HepG2 (cell line): ENCODE data around the gene FBXO2. TPM values are rescaled to one million over a fixed set of nuclear protein-coding genes. Genes with fewer than 3 reads are reported as not detected.

ENCODE experiments used
- ARNTL ChIP-seq: sonication (generic); formaldehyde crosslinking; IDR thresholded peaks from 2 replicates; pipeline ENCODE4 v1.4.0; 2020; ENCODE audit warnings: mild to moderate bottlenecking, missing genetic modification reagents
- BCL6 ChIP-seq: IDR thresholded peaks from 2 replicates; pipeline ENCODE4 v1.6.1; 2016; ENCODE audit warnings: missing genetic modification reagents, missing compliant biosample characterization
- HCFC1 ChIP-seq: fragments of 150-350 bp; IDR thresholded peaks from 2 replicates; pipeline ENCODE4 v1.6.1; 2014; ENCODE audit warnings: low read depth, low read length
- NBN ChIP-seq: fragments of 450-650 bp; conservative IDR thresholded peaks from 2 replicates; pipeline ENCODE4 v1.6.1; 2017
- POLR2G ChIP-seq: fragments of 200-400 bp; formaldehyde crosslinking; IDR thresholded peaks from 2 replicates; pipeline ENCODE4 v1.6.1; 2018; ENCODE audit warnings: mild to moderate bottlenecking, low read depth, low read length, moderate library complexity
- SALL1 ChIP-seq: sonication (generic); formaldehyde crosslinking; IDR thresholded peaks from 2 replicates; pipeline ENCODE4 v1.8.0; 2022; ENCODE audit warnings: mild to moderate bottlenecking, missing genetic modification reagents
- SMC3 ChIP-seq: IDR thresholded peaks from 2 replicates; pipeline ENCODE4 v1.6.1; 2011; ENCODE audit warnings: low read length, improper control_type of control experiment
- ZNF432 ChIP-seq: sonication (generic); formaldehyde crosslinking; IDR thresholded peaks from 2 replicates; pipeline ENCODE4 v1.5.0; 2020; ENCODE audit warnings: missing genetic modification reagents, mild to moderate bottlenecking, borderline replicate concordance
- ZNF567 ChIP-seq: sonication (generic); formaldehyde crosslinking; IDR thresholded peaks from 2 replicates; pipeline ENCODE4 v1.8.1; 2023; ENCODE audit warnings: mild to moderate bottlenecking, missing genetic modification reagents, borderline replicate concordance
- ZNF724P ChIP-seq: sonication (generic); formaldehyde crosslinking; IDR thresholded peaks from 2 replicates; pipeline ENCODE4 v1.8.0; 2022; ENCODE audit warnings: missing genetic modification reagents, borderline replicate concordance
- ZNF75D ChIP-seq: sonication (generic); formaldehyde crosslinking; IDR thresholded peaks from 2 replicates; pipeline ENCODE4 v1.8.1; 2023; ENCODE audit warnings: missing genetic modification reagents, mild to moderate bottlenecking, borderline replicate concordance
- polyA plus RNA-seq, 8 experiments: library from polyadenylated mRNA; depleted of rRNA in 3 of 8; stranded (reverse) in 7 of 8; unstranded in 1 of 8; fragments of >200 nt; fragmentation: Illumina TruSeq in 4 of 8; extraction: Trizol in 4 of 8; gene quantifications; 2 replicates each; pipeline versions ENCODE4 v1.2.1 to v1.2.3, GENCODE V29; 2011 to 2016; ENCODE audit warnings: low read depth in 4 of 8, missing spikeins in 1 of 8, mixed read lengths in 1 of 8; ENCODE audit not compliant: insufficient read depth in 1 of 8
- total RNA-seq, 5 experiments: library from RNA; depleted of rRNA; stranded (reverse); fragments of >200 nt; fragmentation: Illumina TruSeq; extraction: Trizol; gene quantifications; 2 replicates each; pipeline ENCODE4 v1.2.3, GENCODE V29; 2016; ENCODE audit warnings: low read depth in 1 of 5
- TF ChIP-seq, protein P1 (sequence below): IDR thresholded peaks from 2 replicates; pipeline ENCODE4 v1.6.1; 2016
- TF ChIP-seq, protein P2 (sequence below): sonication (generic); formaldehyde crosslinking; IDR thresholded peaks from 2 replicates; pipeline ENCODE4 v1.4.0; 2020; ENCODE audit warnings: mild to moderate bottlenecking, missing genetic modification reagents
- TF ChIP-seq, protein P3 (sequence below): sonication (generic); formaldehyde crosslinking; IDR thresholded peaks from 2 replicates; pipeline ENCODE4 v1.5.0; 2020; ENCODE audit warnings: mild to moderate bottlenecking, missing genetic modification reagents
- TF ChIP-seq, protein P4 (sequence below): sonication (generic); formaldehyde crosslinking; IDR thresholded peaks from 2 replicates; pipeline ENCODE4 v1.9.0; 2021; ENCODE audit warnings: missing genetic modification reagents, mild to moderate bottlenecking, borderline replicate concordance
- TF ChIP-seq, protein P5 (sequence below): sonication (generic); formaldehyde crosslinking; IDR thresholded peaks from 2 replicates; pipeline ENCODE4 v1.4.0; 2020; ENCODE audit warnings: missing genetic modification reagents

The FBXO2 gene
- total and polyA plus RNA-seq, 2 of the 13 experiments (the other 11 are each of a cell fraction or from before 2014, with no cell fraction given) = 79.3 to 112 TPM

DNA sequence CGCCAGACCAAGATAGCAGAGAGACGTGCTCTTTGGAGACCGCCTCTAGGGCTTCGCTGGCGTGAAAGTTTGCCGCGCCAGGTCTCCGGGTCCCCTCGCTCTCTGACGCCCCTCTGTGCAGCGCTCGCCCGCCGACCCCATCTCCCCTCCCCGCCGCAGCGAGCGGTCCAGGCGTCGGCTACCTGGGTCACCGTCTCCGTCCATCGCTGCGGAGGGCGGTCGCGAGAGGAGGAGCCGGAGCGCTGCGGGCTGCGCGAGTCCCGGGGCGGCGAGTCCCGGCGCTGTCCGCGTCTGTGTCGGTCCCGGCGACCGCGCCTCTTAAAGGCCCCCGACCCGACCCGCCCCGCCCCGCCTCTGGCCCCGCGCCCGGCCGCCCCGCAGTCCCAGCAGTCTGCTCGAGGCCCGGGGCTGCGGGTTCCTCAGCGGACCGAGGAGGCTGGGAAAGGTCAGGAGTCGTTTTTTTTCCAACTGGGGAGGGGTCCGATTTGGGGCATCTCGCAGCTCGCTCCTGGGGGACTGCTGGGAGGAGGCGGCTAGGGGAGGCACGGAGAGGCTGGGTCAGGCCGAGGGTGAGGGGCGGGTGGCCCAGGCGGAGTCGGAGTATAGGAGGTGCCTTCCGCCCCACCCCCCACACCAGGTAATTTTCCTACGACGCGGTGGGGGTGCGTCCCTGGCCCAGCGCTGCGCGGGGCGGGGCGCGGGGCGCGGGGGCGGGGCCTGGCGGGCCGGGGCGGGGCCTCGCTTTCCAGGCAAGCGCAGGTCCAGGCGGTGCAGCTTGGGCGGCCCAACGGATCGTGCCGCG, at the start of gene FBXO2, which contains the start of gene FBXO44 (continued):
- TF ChIP-seq ZNF724P (CRISPR knock-in tag) = no peak; the same call in 1 of the 2 replicates
- no peak for TF ChIP-seq BCL6 (CRISPR knock-in tag)
- no peak for TF ChIP-seq ZNF432 (CRISPR knock-in tag)
- TF ChIP-seq NBN = no peak
- TF ChIP-seq ZNF75D (CRISPR knock-in tag) = no peak
- TF ChIP-seq, protein P1, sequence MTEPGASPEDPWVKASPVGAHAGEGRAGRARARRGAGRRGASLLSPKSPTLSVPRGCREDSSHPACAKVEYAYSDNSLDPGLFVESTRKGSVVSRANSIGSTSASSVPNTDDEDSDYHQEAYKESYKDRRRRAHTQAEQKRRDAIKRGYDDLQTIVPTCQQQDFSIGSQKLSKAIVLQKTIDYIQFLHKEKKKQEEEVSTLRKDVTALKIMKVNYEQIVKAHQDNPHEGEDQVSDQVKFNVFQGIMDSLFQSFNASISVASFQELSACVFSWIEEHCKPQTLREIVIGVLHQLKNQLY = no peak
- TF ChIP-seq, protein P2, sequence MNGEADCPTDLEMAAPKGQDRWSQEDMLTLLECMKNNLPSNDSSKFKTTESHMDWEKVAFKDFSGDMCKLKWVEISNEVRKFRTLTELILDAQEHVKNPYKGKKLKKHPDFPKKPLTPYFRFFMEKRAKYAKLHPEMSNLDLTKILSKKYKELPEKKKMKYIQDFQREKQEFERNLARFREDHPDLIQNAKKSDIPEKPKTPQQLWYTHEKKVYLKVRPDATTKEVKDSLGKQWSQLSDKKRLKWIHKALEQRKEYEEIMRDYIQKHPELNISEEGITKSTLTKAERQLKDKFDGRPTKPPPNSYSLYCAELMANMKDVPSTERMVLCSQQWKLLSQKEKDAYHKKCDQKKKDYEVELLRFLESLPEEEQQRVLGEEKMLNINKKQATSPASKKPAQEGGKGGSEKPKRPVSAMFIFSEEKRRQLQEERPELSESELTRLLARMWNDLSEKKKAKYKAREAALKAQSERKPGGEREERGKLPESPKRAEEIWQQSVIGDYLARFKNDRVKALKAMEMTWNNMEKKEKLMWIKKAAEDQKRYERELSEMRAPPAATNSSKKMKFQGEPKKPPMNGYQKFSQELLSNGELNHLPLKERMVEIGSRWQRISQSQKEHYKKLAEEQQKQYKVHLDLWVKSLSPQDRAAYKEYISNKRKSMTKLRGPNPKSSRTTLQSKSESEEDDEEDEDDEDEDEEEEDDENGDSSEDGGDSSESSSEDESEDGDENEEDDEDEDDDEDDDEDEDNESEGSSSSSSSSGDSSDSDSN (CRISPR knock-in tag) = peak; percentile 79; the same call in 1 of the 2 replicates
- no peak for TF ChIP-seq ARNTL (CRISPR knock-in tag)
- no peak for TF ChIP-seq HCFC1
- TF ChIP-seq, protein P3, sequence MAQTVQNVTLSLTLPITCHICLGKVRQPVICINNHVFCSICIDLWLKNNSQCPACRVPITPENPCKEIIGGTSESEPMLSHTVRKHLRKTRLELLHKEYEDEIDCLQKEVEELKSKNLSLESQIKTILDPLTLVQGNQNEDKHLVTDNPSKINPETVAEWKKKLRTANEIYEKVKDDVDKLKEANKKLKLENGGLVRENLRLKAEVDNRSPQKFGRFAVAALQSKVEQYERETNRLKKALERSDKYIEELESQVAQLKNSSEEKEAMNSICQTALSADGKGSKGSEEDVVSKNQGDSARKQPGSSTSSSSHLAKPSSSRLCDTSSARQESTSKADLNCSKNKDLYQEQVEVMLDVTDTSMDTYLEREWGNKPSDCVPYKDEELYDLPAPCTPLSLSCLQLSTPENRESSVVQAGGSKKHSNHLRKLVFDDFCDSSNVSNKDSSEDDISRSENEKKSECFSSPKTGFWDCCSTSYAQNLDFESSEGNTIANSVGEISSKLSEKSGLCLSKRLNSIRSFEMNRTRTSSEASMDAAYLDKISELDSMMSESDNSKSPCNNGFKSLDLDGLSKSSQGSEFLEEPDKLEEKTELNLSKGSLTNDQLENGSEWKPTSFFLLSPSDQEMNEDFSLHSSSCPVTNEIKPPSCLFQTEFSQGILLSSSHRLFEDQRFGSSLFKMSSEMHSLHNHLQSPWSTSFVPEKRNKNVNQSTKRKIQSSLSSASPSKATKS (CRISPR knock-in tag) = no peak
- TF ChIP-seq, protein P4, sequence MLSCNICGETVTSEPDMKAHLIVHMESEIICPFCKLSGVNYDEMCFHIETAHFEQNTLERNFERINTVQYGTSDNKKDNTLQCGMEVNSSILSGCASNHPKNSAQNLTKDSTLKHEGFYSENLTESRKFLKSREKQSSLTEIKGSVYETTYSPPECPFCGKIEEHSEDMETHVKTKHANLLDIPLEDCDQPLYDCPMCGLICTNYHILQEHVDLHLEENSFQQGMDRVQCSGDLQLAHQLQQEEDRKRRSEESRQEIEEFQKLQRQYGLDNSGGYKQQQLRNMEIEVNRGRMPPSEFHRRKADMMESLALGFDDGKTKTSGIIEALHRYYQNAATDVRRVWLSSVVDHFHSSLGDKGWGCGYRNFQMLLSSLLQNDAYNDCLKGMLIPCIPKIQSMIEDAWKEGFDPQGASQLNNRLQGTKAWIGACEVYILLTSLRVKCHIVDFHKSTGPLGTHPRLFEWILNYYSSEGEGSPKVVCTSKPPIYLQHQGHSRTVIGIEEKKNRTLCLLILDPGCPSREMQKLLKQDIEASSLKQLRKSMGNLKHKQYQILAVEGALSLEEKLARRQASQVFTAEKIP (CRISPR knock-in tag) = no peak
- TF ChIP-seq SMC3 = no peak
- TF ChIP-seq SALL1 (CRISPR knock-in tag) = no peak; the same call in none of the 2 replicates
- TF ChIP-seq POLR2G = peak; percentile 92
- TF ChIP-seq, protein P5, sequence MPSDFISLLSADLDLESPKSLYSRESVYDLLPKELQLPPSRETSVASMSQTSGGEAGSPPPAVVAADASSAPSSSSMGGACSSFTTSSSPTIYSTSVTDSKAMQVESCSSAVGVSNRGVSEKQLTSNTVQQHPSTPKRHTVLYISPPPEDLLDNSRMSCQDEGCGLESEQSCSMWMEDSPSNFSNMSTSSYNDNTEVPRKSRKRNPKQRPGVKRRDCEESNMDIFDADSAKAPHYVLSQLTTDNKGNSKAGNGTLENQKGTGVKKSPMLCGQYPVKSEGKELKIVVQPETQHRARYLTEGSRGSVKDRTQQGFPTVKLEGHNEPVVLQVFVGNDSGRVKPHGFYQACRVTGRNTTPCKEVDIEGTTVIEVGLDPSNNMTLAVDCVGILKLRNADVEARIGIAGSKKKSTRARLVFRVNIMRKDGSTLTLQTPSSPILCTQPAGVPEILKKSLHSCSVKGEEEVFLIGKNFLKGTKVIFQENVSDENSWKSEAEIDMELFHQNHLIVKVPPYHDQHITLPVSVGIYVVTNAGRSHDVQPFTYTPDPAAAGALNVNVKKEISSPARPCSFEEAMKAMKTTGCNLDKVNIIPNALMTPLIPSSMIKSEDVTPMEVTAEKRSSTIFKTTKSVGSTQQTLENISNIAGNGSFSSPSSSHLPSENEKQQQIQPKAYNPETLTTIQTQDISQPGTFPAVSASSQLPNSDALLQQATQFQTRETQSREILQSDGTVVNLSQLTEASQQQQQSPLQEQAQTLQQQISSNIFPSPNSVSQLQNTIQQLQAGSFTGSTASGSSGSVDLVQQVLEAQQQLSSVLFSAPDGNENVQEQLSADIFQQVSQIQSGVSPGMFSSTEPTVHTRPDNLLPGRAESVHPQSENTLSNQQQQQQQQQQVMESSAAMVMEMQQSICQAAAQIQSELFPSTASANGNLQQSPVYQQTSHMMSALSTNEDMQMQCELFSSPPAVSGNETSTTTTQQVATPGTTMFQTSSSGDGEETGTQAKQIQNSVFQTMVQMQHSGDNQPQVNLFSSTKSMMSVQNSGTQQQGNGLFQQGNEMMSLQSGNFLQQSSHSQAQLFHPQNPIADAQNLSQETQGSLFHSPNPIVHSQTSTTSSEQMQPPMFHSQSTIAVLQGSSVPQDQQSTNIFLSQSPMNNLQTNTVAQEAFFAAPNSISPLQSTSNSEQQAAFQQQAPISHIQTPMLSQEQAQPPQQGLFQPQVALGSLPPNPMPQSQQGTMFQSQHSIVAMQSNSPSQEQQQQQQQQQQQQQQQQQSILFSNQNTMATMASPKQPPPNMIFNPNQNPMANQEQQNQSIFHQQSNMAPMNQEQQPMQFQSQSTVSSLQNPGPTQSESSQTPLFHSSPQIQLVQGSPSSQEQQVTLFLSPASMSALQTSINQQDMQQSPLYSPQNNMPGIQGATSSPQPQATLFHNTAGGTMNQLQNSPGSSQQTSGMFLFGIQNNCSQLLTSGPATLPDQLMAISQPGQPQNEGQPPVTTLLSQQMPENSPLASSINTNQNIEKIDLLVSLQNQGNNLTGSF (CRISPR knock-in tag) = no peak
- no peak; the same call in 1 of the 2 replicates for TF ChIP-seq ZNF567 (CRISPR knock-in tag)
